DOHH2 (cell line): ENCODE data around the gene PPFIA2.

Source experiments
- H3F3A ChIP-seq: fragments of 200-600 bp; sonication (generic), shearing (Covaris generic); 2 replicates; pipeline ENCODE4 v1.6.0; 2016; ENCODE audit warnings: antibody characterized with exemption, mild to moderate bottlenecking; ENCODE audit not compliant: control insufficient read depth, insufficient read depth
- H3K27ac ChIP-seq: fragments of 200-600 bp; sonication (generic); 2 replicates; pipeline ENCODE4 v1.5.1; 2014; ENCODE audit warnings: low read depth, mild to moderate bottlenecking, low read length, moderate library complexity
- H3K27me3 ChIP-seq: fragments of 200-600 bp; sonication (generic); 2 replicates; pipeline ENCODE4 v1.6.1; 2014; ENCODE audit warnings: mild to moderate bottlenecking, low read length, mixed read lengths; ENCODE audit not compliant: control insufficient read depth
- H3K36me3 ChIP-seq: fragments of 200-600 bp; sonication (generic); 2 replicates; pipeline ENCODE4 v1.6.1; 2014; ENCODE audit warnings: mild to moderate bottlenecking, low read length, moderate library complexity, mixed read lengths; ENCODE audit not compliant: control insufficient read depth
- H3K4me1 ChIP-seq: fragments of 200-600 bp; sonication (generic); 2 replicates; pipeline ENCODE4 v1.6.1; 2014; ENCODE audit warnings: mild to moderate bottlenecking, low read length, mixed read lengths; ENCODE audit not compliant: control insufficient read depth
- H3K4me2 ChIP-seq: fragments of 200-600 bp; sonication (generic); 2 replicates; pipeline ENCODE4 v1.6.0; 2014; ENCODE audit warnings: mild to moderate bottlenecking, low read length, moderate library complexity
- H3K4me3 ChIP-seq: fragments of 200-600 bp; sonication (generic); 2 replicates; pipeline ENCODE4 v1.5.1; 2014; ENCODE audit warnings: mild to moderate bottlenecking, low read length, mixed read lengths
- H3K79me2 ChIP-seq: fragments of 200-600 bp; sonication (generic); 2 replicates; pipeline ENCODE4 v1.6.1; 2014; ENCODE audit warnings: mild to moderate bottlenecking, low read length, mixed read lengths; ENCODE audit not compliant: control insufficient read depth
- H3K9me2 ChIP-seq: fragments of 200-600 bp; sonication (generic); replicated peaks from 2 replicates; pipeline ENCODE4 v1.6.1; 2014; ENCODE audit warnings: mild to moderate bottlenecking, low read length, mixed read lengths; ENCODE audit not compliant: control insufficient read depth
- H3K9me3 ChIP-seq: fragments of 200-600 bp; sonication (generic); 2 replicates; pipeline ENCODE4 v1.6.1; 2014; ENCODE audit warnings: antibody characterized with exemption, low read length, mixed read lengths; ENCODE audit not compliant: control insufficient read depth, insufficient read depth
- H4K20me1 ChIP-seq: fragments of 200-600 bp; sonication (generic); 2 replicates; pipeline ENCODE4 v1.6.0; 2014; ENCODE audit warnings: low read depth, mild to moderate bottlenecking, antibody characterized with exemption, low read length, moderate library complexity; ENCODE audit not compliant: control insufficient read depth, insufficient read depth
- CTCF ChIP-seq: fragments of 200-600 bp; sonication (generic); IDR thresholded peaks from one replicate; pipeline ENCODE4 v1.5.1; 2014; ENCODE audit warnings: antibody characterized with exemption, mild to moderate bottlenecking, low read depth, low read length; ENCODE audit not compliant: poor library complexity, severe bottlenecking
- EZH2phosphoT487 ChIP-seq: fragments of 200-600 bp; sonication (generic); IDR thresholded peaks from 2 replicates; pipeline ENCODE4 v1.6.1; 2017; ENCODE audit warnings: borderline replicate concordance, mild to moderate bottlenecking, antibody characterized with exemption, low read length, moderate library complexity, mixed read lengths

The PPFIA2 gene

GRCh38 chr12:81633127-81633526, 126.0 kb downstream of the PPFIA2 start:
- H3K4me2 ChIP-seq, result no peak overlapping the region
- no peaks in the 10 kb centered on the region for H3K27me3 ChIP-seq
- H4K20me1 ChIP-seq, result no peaks in the 10 kb centered on the region
- no peaks in the 10 kb centered on the region for H3F3A ChIP-seq
- H3K79me2 ChIP-seq, result no peaks in the 10 kb centered on the region
- no peaks in the 10 kb centered on the region for H3K9me3 ChIP-seq
- H3K27ac ChIP-seq, result no peak overlapping the region
- no peaks in the 10 kb centered on the region for H3K36me3 ChIP-seq
- no peaks in the 10 kb centered on the region for H3K4me1 ChIP-seq
- no peak overlapping the region for H3K4me3 ChIP-seq
- no peaks in the 10 kb centered on the region for H3K9me2 ChIP-seq
- TF ChIP-seq CTCF, result no peak
- no peak for TF ChIP-seq EZH2phosphoT487

- no peaks in the 10 kb centered on the region for H3K9me3 ChIP-seq
- H3K27ac ChIP-seq, result no peak overlapping the region
Observed at GRCh38 chr12:81627336-81628189, 131.6 kb downstream of the PPFIA2 start.

GRCh38 chr12:81626406-81626805, 132.7 kb downstream of the PPFIA2 start:
- no peak overlapping the region for H3K27ac ChIP-seq
- H3K79me2 ChIP-seq, result no peaks in the 10 kb centered on the region
- no peaks in the 10 kb centered on the region for H4K20me1 ChIP-seq
- no peaks in the 10 kb centered on the region for H3K36me3 ChIP-seq
- TF ChIP-seq EZH2phosphoT487 (no peak), CTCF (no peak)
- H3K9me3 ChIP-seq, result no peaks in the 10 kb centered on the region
- no peaks in the 10 kb centered on the region for H3K27me3 ChIP-seq
- no peaks in the 10 kb centered on the region for H3K4me1 ChIP-seq
- no peaks in the 10 kb centered on the region for H3F3A ChIP-seq
- no peaks in the 10 kb centered on the region for H3K9me2 ChIP-seq
- H3K4me2 ChIP-seq, result no peak overlapping the region
- no peak overlapping the region for H3K4me3 ChIP-seq

More at GRCh38 chr12:81627336-81628189, 131.6 kb downstream of the PPFIA2 start:
- Histone ChIP-seq H3K36me3 (no peaks in the 10 kb centered on the region), H3K79me2 (no peaks in the 10 kb centered on the region), H3K9me2 (no peaks in the 10 kb centered on the region), H3K4me3 (no peak overlapping the region), H4K20me1 (no peaks in the 10 kb centered on the region), H3F3A (no peaks in the 10 kb centered on the region), H3K4me2 (no peak overlapping the region), H3K4me1 (no peaks in the 10 kb centered on the region), H3K27me3 (no peaks in the 10 kb centered on the region)
- TF ChIP-seq EZH2phosphoT487 (no peak), CTCF (peak; percentile 70)
